ENCODE measurements around the gene RHBDF1.

GRCh38 chr16:88613-89012, 16.2 kb upstream of the RHBDF1 start:
- no peak for TF ChIP-seq EZH2 (IDR thresholded peaks at IDR 0.05; ENCODE audit: low read depth)
- TF ChIP-seq CTCF (conservative IDR thresholded peaks at IDR 0.05) = no peak

All from PC-9 (cell line).